HCT116 (cell line): ENCODE data around the gene LSM4.

Experiments
- CBX3 ChIP-seq: IDR thresholded peaks from 2 replicates; pipeline ENCODE4 v1.6.1; 2012; ENCODE audit warnings: low read depth
- CTCF ChIP-seq, 3 experiments: fragments of 200-600 bp in 1 of 3; sonication (generic) in 1 of 3; IDR thresholded peaks in 2 of 3; conservative IDR thresholded peaks in 1 of 3; 2 replicates each; pipeline ENCODE4 v1.5.1; 2012 to 2017; ENCODE audit warnings: low read depth in 2 of 3, low read length in 2 of 3, antibody characterized with exemption in 1 of 3, borderline replicate concordance in 1 of 3, control low read depth in 1 of 3, mild to moderate bottlenecking in 1 of 3, mixed read lengths in 1 of 3, mixed run types in 1 of 3, moderate library complexity in 1 of 3; ENCODE audit not compliant: insufficient read depth in 1 of 3
- MAX ChIP-seq: IDR thresholded peaks from 2 replicates; pipeline ENCODE4 v1.6.1; 2012
- POLR2A ChIP-seq: IDR thresholded peaks from 2 replicates; pipeline ENCODE4 v1.7.0; 2011; ENCODE audit warnings: borderline replicate concordance; ENCODE audit not compliant: insufficient read depth, insufficient read length; ENCODE audit errors: extremely low read depth
- POLR2AphosphoS5 ChIP-seq: IDR thresholded peaks from 2 replicates; pipeline ENCODE4 v1.6.1; 2011; ENCODE audit warnings: mild to moderate bottlenecking, low read depth, low read length, moderate library complexity
- ZFX ChIP-seq: fragments of 450-650 bp; IDR thresholded peaks from 2 replicates; pipeline ENCODE4 v1.6.1; 2017
- TF ChIP-seq, protein P1 (sequence below): IDR thresholded peaks from 2 replicates; pipeline ENCODE4 v1.6.1; 2012; ENCODE audit warnings: low read depth

- TF ChIP-seq POLR2AphosphoS5 (no peak), POLR2A (no peak), CBX3 (no peak), MAX (no peak), CTCF (IDR thresholded peaks at IDR 0.05 in 2 of 3, conservative IDR thresholded peaks at IDR 0.05 in 1 of 3; ENCODE audit: borderline replicate concordance in 1 of 3, insufficient read depth in 1 of 3, low read depth in 2 of 3, low read length in 2 of 3) (no peak), ZFX (no peak)
- TF ChIP-seq, protein P1, sequence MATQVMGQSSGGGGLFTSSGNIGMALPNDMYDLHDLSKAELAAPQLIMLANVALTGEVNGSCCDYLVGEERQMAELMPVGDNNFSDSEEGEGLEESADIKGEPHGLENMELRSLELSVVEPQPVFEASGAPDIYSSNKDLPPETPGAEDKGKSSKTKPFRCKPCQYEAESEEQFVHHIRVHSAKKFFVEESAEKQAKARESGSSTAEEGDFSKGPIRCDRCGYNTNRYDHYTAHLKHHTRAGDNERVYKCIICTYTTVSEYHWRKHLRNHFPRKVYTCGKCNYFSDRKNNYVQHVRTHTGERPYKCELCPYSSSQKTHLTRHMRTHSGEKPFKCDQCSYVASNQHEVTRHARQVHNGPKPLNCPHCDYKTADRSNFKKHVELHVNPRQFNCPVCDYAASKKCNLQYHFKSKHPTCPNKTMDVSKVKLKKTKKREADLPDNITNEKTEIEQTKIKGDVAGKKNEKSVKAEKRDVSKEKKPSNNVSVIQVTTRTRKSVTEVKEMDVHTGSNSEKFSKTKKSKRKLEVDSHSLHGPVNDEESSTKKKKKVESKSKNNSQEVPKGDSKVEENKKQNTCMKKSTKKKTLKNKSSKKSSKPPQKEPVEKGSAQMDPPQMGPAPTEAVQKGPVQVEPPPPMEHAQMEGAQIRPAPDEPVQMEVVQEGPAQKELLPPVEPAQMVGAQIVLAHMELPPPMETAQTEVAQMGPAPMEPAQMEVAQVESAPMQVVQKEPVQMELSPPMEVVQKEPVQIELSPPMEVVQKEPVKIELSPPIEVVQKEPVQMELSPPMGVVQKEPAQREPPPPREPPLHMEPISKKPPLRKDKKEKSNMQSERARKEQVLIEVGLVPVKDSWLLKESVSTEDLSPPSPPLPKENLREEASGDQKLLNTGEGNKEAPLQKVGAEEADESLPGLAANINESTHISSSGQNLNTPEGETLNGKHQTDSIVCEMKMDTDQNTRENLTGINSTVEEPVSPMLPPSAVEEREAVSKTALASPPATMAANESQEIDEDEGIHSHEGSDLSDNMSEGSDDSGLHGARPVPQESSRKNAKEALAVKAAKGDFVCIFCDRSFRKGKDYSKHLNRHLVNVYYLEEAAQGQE, result no peak
These were observed 25.3 kb upstream of the LSM4 start for GRCh38 chr19:18348171-18348570.
